Ishikawa (cell line): ENCODE data around the gene PLA2G5.

Source experiments
- CEBPB ChIP-seq: IDR thresholded peaks from 2 replicates; pipeline ENCODE4 v1.6.1; 2012
- EGR1 ChIP-seq: IDR thresholded peaks from 2 replicates; pipeline ENCODE4 v1.6.1; 2012
- EP300 ChIP-seq: IDR thresholded peaks from 2 replicates; pipeline ENCODE4 v1.6.1; 2012; ENCODE audit warnings: borderline replicate concordance
- FOXM1 ChIP-seq: IDR thresholded peaks from 2 replicates; pipeline ENCODE4 v1.6.1; 2012; ENCODE audit warnings: low read depth, borderline replicate concordance
- NFIC ChIP-seq: IDR thresholded peaks from 2 replicates; pipeline ENCODE4 v1.6.1; 2012
- RAD21 ChIP-seq: IDR thresholded peaks from 2 replicates; pipeline ENCODE4 v1.6.1; 2012; ENCODE audit warnings: low read depth
- TAF1 ChIP-seq: IDR thresholded peaks from 2 replicates; pipeline ENCODE4 v1.6.1; 2012; ENCODE audit warnings: low read depth, mild to moderate bottlenecking
- TCF12 ChIP-seq: IDR thresholded peaks from 2 replicates; pipeline ENCODE4 v1.6.1; 2012; ENCODE audit warnings: low read depth
- YY1 ChIP-seq: IDR thresholded peaks from 2 replicates; pipeline ENCODE4 v1.6.1; 2012; ENCODE audit warnings: low read depth
- ZBTB7A ChIP-seq: IDR thresholded peaks from 2 replicates; pipeline ENCODE4 v1.6.1; 2012; ENCODE audit warnings: low read depth
- TF ChIP-seq, protein P1 (sequence below): IDR thresholded peaks from 2 replicates; pipeline ENCODE4 v1.6.1; 2012
- TF ChIP-seq, protein P2 (sequence below): IDR thresholded peaks from 2 replicates; pipeline ENCODE4 v1.6.1; 2012; ENCODE audit warnings: low read depth, mild to moderate bottlenecking
- TF ChIP-seq, protein P3 (sequence below): IDR thresholded peaks from 2 replicates; pipeline ENCODE4 v1.6.1; 2012

GRCh38 chr1:20126806-20127440 is 56.9 kb downstream of the PLA2G5 start:
- no peak for TF ChIP-seq FOXM1
- TF ChIP-seq, protein P1, sequence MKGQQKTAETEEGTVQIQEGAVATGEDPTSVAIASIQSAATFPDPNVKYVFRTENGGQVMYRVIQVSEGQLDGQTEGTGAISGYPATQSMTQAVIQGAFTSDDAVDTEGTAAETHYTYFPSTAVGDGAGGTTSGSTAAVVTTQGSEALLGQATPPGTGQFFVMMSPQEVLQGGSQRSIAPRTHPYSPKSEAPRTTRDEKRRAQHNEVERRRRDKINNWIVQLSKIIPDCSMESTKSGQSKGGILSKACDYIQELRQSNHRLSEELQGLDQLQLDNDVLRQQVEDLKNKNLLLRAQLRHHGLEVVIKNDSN: no peak
- no peak for TF ChIP-seq NFIC
- no peak for TF ChIP-seq TAF1
- TF ChIP-seq YY1: no peak
- TF ChIP-seq, protein P2, sequence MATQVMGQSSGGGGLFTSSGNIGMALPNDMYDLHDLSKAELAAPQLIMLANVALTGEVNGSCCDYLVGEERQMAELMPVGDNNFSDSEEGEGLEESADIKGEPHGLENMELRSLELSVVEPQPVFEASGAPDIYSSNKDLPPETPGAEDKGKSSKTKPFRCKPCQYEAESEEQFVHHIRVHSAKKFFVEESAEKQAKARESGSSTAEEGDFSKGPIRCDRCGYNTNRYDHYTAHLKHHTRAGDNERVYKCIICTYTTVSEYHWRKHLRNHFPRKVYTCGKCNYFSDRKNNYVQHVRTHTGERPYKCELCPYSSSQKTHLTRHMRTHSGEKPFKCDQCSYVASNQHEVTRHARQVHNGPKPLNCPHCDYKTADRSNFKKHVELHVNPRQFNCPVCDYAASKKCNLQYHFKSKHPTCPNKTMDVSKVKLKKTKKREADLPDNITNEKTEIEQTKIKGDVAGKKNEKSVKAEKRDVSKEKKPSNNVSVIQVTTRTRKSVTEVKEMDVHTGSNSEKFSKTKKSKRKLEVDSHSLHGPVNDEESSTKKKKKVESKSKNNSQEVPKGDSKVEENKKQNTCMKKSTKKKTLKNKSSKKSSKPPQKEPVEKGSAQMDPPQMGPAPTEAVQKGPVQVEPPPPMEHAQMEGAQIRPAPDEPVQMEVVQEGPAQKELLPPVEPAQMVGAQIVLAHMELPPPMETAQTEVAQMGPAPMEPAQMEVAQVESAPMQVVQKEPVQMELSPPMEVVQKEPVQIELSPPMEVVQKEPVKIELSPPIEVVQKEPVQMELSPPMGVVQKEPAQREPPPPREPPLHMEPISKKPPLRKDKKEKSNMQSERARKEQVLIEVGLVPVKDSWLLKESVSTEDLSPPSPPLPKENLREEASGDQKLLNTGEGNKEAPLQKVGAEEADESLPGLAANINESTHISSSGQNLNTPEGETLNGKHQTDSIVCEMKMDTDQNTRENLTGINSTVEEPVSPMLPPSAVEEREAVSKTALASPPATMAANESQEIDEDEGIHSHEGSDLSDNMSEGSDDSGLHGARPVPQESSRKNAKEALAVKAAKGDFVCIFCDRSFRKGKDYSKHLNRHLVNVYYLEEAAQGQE: no peak
- TF ChIP-seq RAD21: no peak
- TF ChIP-seq CEBPB: no peak
- TF ChIP-seq, protein P3, sequence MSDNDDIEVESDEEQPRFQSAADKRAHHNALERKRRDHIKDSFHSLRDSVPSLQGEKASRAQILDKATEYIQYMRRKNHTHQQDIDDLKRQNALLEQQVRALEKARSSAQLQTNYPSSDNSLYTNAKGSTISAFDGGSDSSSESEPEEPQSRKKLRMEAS: no peak
- TF ChIP-seq EP300: no peak
- no peak for TF ChIP-seq EGR1
- no peak for TF ChIP-seq ZBTB7A
- no peak for TF ChIP-seq TCF12
